Right lung (tissue), 5 donors: Measurements from ENCODE around the gene FBLL1. TPM values are rescaled to one million over a fixed set of nuclear protein-coding genes. Genes with fewer than 3 reads are reported as not detected.

Experiments used
- polyA plus RNA-seq, 5 donors: library from polyadenylated mRNA; unstranded; fragments of 120-200 nt; gene quantifications; one replicate each; pipeline versions ENCODE4 v1.2.1 to v1.2.3, GENCODE V29; 2013; ENCODE audit warnings: inconsistent platforms in 1 of 5, low replicate concordance in 1 of 5; ENCODE audit not compliant: insufficient read length in 5 of 5, insufficient read depth in 1 of 5

Gene FBLL1
- polyA plus RNA-seq, 5 donors: 0.29 to 0.60 (median 0.55) TPM

Other genes with a start within 250 kb of the FBLL1 start
- gene WWC1, start 237.7 kb upstream of the FBLL1 start, polyA plus RNA-seq: 100 to 1,000 TPM in 1 of 5 donors, 10 to 100 TPM in 4; 59.1 to 113 (median 88.5) TPM
- 10 to 100 TPM; 64.8 to 90.8 (median 73.5) TPM for gene RARS1, start 42.8 kb upstream of the FBLL1 start, polyA plus RNA-seq
- gene PANK3, start 50.1 kb downstream of the FBLL1 start, polyA plus RNA-seq: 10 to 100 TPM; 31.9 to 59.1 (median 50.6) TPM